ENCODE data around the gene MUC4.
A peak's percentile ranks its signal among the peaks of the same experiment; 100 is the strongest.
"Not testable (repeated sequence)": the region's sequence is repeated elsewhere in the genome, so short reads cannot be mapped to it uniquely, and the experiment has no call there.

Gene MUC4

DNA sequence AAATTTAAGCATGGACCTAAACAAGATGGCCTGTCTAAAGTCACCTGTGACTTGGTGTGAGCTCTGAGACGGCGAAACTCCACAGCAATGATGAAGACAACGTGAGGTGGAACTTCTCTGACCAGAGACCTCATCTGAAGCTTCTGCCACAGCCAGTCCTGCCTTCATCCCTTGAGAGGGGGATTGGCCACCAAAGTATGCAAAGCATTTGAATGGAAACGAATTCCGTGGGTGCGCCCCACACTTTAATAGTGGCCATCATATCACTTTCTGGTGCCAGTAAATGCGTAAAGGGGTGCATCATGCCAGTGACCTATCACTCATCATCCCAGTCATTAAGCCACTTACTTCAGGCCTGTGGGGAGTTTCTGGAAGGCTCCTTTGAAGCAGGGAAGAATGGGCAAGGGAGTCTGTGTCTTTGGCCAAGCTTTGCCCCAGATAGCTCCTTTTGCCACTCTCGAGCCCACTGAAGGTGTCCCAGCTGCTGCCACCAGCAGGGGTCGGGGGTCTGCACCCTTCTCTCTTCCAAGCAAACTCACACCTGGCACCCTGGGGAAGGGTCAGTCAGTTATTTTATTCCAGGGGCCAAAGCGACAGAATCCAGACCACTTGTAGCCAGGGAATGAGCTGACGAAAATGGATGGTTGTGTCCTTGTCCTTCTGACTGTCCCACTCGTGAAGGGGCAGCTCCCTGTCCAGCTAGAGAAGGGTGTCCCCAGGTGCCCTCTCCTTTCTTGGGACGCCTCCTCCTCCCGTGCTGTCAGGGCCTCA, 73.3 kb downstream of the MUC4 start:
- no peaks in the 10 kb centered on the region for H3K79me2 ChIP-seq (ENCODE audit: insufficient read depth, low read length)
- H2AFZ ChIP-seq (ENCODE audit: low read depth, low read length, severe bottlenecking), result no peak overlapping the region
- H3K27me3 ChIP-seq (ENCODE audit: low read length), result no peaks in the 10 kb centered on the region
- no peak overlapping the region for H3K9ac ChIP-seq (ENCODE audit: low read length)
- no peaks in the 10 kb centered on the region for H3K36me3 ChIP-seq (ENCODE audit: low read length)
- no peaks in the 10 kb centered on the region for H3K9me2 ChIP-seq (replicated peaks; ENCODE audit: insufficient read depth, low read length)
- no peaks in the 10 kb centered on the region for H4K20me1 ChIP-seq (ENCODE audit: low read depth, low read length)
- H3K9me3 ChIP-seq (ENCODE audit: insufficient read depth, low read length), result no peaks in the 10 kb centered on the region
- H3K4me3 ChIP-seq (ENCODE audit: insufficient read depth, low read length, poor library complexity, severe bottlenecking), result no peak overlapping the region
- H3K27ac ChIP-seq (ENCODE audit: low read depth, low read length), result no peak overlapping the region
- H3F3A ChIP-seq (ENCODE audit: insufficient read depth), result no peaks in the 10 kb centered on the region
- TF ChIP-seq, protein P1, sequence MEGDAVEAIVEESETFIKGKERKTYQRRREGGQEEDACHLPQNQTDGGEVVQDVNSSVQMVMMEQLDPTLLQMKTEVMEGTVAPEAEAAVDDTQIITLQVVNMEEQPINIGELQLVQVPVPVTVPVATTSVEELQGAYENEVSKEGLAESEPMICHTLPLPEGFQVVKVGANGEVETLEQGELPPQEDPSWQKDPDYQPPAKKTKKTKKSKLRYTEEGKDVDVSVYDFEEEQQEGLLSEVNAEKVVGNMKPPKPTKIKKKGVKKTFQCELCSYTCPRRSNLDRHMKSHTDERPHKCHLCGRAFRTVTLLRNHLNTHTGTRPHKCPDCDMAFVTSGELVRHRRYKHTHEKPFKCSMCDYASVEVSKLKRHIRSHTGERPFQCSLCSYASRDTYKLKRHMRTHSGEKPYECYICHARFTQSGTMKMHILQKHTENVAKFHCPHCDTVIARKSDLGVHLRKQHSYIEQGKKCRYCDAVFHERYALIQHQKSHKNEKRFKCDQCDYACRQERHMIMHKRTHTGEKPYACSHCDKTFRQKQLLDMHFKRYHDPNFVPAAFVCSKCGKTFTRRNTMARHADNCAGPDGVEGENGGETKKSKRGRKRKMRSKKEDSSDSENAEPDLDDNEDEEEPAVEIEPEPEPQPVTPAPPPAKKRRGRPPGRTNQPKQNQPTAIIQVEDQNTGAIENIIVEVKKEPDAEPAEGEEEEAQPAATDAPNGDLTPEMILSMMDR (IDR thresholded peaks at IDR 0.05; ENCODE audit: insufficient read depth, low read length, poor library complexity, severe bottlenecking), result no peak
- TF ChIP-seq EZH2phosphoT487 (conservative IDR thresholded peaks at IDR 0.05; ENCODE audit: low read length), result no peak
- no peak overlapping the region for H3K4me2 ChIP-seq (ENCODE audit: low read depth, low read length, poor library complexity, severe bottlenecking)

DNA sequence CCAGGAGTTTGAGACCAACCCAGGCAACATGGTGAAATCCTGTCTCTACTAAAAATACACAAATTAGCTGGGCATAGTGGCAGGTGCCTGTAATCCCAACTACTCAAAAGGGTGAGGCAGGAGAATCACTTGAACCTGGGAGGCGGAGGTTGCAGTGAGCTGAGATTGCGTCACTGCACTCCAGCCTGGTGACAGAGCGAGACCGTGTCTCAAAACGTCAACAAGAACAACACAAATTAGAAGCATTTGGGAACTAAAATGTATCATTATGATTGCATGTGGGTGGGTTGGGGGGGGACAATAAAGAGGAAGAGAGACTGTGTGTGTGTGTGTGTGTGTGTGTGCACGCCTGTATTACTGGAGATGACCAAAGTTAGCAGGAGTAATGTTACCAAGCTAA, 73.9 kb downstream of the MUC4 start:
- not testable (repeated sequence) for H4K20me1 ChIP-seq (ENCODE audit: low read depth, low read length); H3K79me2 ChIP-seq (ENCODE audit: insufficient read depth, low read length); H3K9me2 ChIP-seq (replicated peaks; ENCODE audit: insufficient read depth, low read length); H3K27ac ChIP-seq (ENCODE audit: low read depth, low read length); H3F3A ChIP-seq (ENCODE audit: insufficient read depth); H3K36me3 ChIP-seq (ENCODE audit: low read length); H3K4me3 ChIP-seq (ENCODE audit: insufficient read depth, low read length, poor library complexity, severe bottlenecking); H2AFZ ChIP-seq (ENCODE audit: low read depth, low read length, severe bottlenecking); H3K9ac ChIP-seq (ENCODE audit: low read length); H3K9me3 ChIP-seq (ENCODE audit: insufficient read depth, low read length); H3K27me3 ChIP-seq (ENCODE audit: low read length); H3K4me2 ChIP-seq (ENCODE audit: low read depth, low read length, poor library complexity, severe bottlenecking)

DNA sequence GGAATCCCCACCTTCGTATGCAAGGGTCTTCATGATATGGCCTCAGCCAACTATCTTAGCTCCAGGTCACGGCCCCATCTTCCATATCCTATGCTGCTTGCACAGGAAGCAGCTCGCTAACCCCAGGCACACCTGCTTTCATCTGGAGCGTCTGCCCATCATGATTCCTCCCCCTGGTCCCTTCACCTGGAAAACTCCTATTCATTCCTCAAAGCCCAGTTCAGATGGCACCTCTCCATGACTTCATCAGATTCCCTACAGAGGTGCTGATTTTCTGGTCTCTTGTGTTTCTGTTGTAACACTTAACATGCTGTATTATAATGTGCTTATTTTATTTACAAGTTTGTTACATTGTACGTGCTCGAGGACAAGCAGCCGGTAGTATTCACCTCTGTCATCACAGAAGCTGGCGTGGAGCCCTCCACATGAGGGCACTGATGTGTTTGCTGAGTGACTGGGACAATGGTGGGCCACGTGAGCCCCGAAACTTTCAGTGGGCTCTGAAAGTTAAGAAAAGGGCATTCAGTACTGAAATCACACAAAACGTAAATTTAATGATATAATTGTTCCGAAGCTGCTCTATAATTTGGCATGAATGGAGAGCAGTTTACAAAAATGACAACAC, 74.8 kb downstream of the MUC4 start:
- Histone ChIP-seq H3F3A (ENCODE audit: insufficient read depth) (no peaks in the 10 kb centered on the region), H3K36me3 (ENCODE audit: low read length) (no peaks in the 10 kb centered on the region), H3K27ac (ENCODE audit: low read depth, low read length) (no peak overlapping the region), H3K4me3 (ENCODE audit: insufficient read depth, low read length, poor library complexity, severe bottlenecking) (no peak overlapping the region), H3K27me3 (ENCODE audit: low read length) (no peaks in the 10 kb centered on the region), H3K4me2 (ENCODE audit: low read depth, low read length, poor library complexity, severe bottlenecking) (no peak overlapping the region), H3K9ac (ENCODE audit: low read length) (no peak overlapping the region), H4K20me1 (ENCODE audit: low read depth, low read length) (no peaks in the 10 kb centered on the region), H3K79me2 (ENCODE audit: insufficient read depth, low read length) (no peaks in the 10 kb centered on the region), H3K9me3 (ENCODE audit: insufficient read depth, low read length) (no peaks in the 10 kb centered on the region), H2AFZ (ENCODE audit: low read depth, low read length, severe bottlenecking) (no peak overlapping the region), H3K9me2 (replicated peaks; ENCODE audit: insufficient read depth, low read length) (no peaks in the 10 kb centered on the region)
- TF ChIP-seq EZH2phosphoT487 (conservative IDR thresholded peaks at IDR 0.05; ENCODE audit: low read length), result no peak
- TF ChIP-seq, protein P1 (IDR thresholded peaks at IDR 0.05; ENCODE audit: insufficient read depth, low read length, poor library complexity, severe bottlenecking), result peak; percentile 13

DNA sequence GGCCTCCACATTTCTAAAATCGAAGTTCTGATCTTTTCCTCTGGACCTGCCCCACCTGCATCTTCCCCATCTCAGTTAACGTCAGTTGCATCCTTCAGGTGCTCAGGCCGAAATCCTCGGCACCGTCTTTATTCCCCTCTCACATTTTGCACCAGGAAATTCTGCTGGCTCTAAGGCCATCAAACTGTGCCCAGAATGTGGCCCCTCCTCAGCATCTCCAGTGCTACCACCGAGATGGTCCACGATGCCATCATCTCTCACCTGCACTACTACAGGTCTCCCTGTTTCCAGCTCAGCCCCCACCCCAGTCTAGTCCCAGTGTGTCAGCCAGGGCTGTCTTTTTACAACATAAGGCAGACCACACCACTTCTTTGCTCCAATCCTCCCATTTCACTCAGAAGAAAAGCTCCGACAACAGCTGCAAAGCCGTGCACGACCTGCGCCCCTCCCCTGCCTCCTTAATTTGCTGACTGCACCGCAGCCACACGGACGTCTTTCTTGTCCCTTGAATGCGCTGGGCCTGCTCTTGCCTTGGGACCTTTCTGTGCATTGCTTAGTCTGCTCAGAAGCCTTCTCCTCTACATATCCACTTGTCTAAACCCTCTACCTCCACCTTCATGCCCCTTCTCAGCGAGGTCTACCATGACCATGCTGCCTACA, 76.6 kb downstream of the MUC4 start:
- Histone ChIP-seq H3K9me2 (replicated peaks; ENCODE audit: insufficient read depth, low read length) (no peaks in the 10 kb centered on the region), H3K9ac (ENCODE audit: low read length) (no peak overlapping the region), H3F3A (ENCODE audit: insufficient read depth) (no peaks in the 10 kb centered on the region), H3K36me3 (ENCODE audit: low read length) (no peaks in the 10 kb centered on the region), H3K79me2 (ENCODE audit: insufficient read depth, low read length) (no peaks in the 10 kb centered on the region), H3K27me3 (ENCODE audit: low read length) (no peaks in the 10 kb centered on the region), H2AFZ (ENCODE audit: low read depth, low read length, severe bottlenecking) (no peak overlapping the region), H3K27ac (ENCODE audit: low read depth, low read length) (no peak overlapping the region), H3K4me3 (ENCODE audit: insufficient read depth, low read length, poor library complexity, severe bottlenecking) (no peak overlapping the region), H3K4me2 (ENCODE audit: low read depth, low read length, poor library complexity, severe bottlenecking) (no peak overlapping the region), H3K9me3 (ENCODE audit: insufficient read depth, low read length) (no peaks in the 10 kb centered on the region), H4K20me1 (ENCODE audit: low read depth, low read length) (no peaks in the 10 kb centered on the region)
- TF ChIP-seq, protein P1 (IDR thresholded peaks at IDR 0.05; ENCODE audit: insufficient read depth, low read length, poor library complexity, severe bottlenecking), result no peak
- no peak for TF ChIP-seq EZH2phosphoT487 (conservative IDR thresholded peaks at IDR 0.05; ENCODE audit: low read length)

All from SU-DHL-6 (cell line).